ENCODE results near the gene SPINT2. TPM values are rescaled to one million over a fixed set of nuclear protein-coding genes. Genes with fewer than 3 reads are reported as not detected.

Gene SPINT2
- total and polyA plus RNA-seq, 2 of the 13 experiments (the other 11 are each of a cell fraction or from before 2014, with no cell fraction given): 0.31 to 0.77 TPM

DNA sequence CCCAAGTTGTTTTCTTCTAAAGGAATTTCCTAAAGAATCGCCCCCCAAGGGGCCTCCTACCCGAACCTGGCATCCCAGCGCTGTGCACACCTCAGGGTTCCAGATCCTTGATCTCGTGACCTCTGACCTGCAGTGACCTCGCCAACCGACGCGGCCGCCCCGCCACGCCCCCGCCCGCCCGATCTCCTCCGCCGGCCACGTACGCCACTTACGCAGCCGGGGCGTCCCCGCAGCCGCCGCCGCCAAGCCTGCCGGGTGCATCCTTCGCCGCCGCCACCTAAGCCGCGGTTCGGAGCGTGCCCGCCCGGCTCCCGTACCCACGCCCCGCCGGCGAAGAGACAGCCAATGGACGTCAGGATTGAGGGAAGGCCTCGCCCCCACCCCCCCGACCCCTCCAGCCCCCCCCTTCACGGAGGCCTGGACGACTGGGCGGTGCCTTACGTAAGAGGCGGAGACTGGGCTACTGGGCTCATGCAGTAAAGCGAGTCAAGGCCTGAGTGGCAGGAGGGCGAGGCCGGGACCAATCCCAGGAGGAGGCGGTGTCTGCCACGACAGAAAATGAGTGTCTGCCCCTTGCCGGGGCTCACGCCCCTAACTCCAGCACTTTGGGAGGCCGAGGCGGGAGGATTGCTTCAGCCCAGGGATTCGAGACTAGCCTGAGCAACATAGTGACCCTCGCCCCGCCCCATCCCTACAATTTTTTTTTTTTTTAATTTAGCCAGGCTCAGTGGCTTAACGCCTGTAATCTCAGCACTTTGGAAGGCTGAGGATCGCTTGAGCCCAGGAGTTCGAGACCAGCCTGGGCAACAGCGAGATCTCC, 51.5 kb downstream of the SPINT2 start, which contains the start of gene YIF1B (continued):
- peak; percentile 34; the same call in 1 of the 2 replicates for TF ChIP-seq ZBTB38 (CRISPR knock-in tag; IDR thresholded peaks at IDR 0.05)
- TF ChIP-seq TFDP2 (CRISPR knock-in tag; IDR thresholded peaks at IDR 0.05): no peak
- no peak for TF ChIP-seq RFXAP (CRISPR knock-in tag; IDR thresholded peaks at IDR 0.05; ENCODE audit: borderline replicate concordance)
- TF ChIP-seq HMG20B (CRISPR knock-in tag; conservative IDR thresholded peaks at IDR 0.05): no peak
- TF ChIP-seq ZNF335 (CRISPR knock-in tag; IDR thresholded peaks at IDR 0.05): no peak
- no peak for TF ChIP-seq PHB2 (IDR thresholded peaks at IDR 0.05; ENCODE audit: partially characterized antibody)
- TF ChIP-seq, protein P1, sequence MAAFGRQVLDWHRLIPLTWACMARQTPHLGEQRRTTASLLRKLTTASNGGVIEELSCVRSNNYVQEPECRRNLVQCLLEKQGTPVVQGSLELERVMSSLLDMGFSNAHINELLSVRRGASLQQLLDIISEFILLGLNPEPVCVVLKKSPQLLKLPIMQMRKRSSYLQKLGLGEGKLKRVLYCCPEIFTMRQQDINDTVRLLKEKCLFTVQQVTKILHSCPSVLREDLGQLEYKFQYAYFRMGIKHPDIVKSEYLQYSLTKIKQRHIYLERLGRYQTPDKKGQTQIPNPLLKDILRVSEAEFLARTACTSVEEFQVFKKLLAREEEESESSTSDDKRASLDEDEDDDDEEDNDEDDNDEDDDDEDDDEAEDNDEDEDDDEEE (CRISPR knock-in tag; IDR thresholded peaks at IDR 0.05): no peak
- no peak for TF ChIP-seq REST (IDR thresholded peaks at IDR 0.05; ENCODE audit: borderline replicate concordance in 1 of 2, low read depth in 1 of 2, low read length in 2 of 2)
- TF ChIP-seq ZNF749 (CRISPR knock-in tag; IDR thresholded peaks at IDR 0.05; ENCODE audit: borderline replicate concordance): no peak
- no peak for TF ChIP-seq STAG1 (CRISPR knock-in tag; IDR thresholded peaks at IDR 0.05)
- TF ChIP-seq KDM3A (CRISPR knock-in tag; IDR thresholded peaks at IDR 0.05; ENCODE audit: low read depth): no peak
- peak in 1 of 2 experiments; percentile 62; a peak in 2 of 4 replicates for TF ChIP-seq HMGXB4 (CRISPR knock-in tag; IDR thresholded peaks at IDR 0.05; ENCODE audit: borderline replicate concordance in 1 of 2, low read depth in 1 of 2)
- TF ChIP-seq PRPF4 (IDR thresholded peaks at IDR 0.05; ENCODE audit: low read depth, low read length, poor library complexity, severe bottlenecking): no peak
- TF ChIP-seq MXD3 (CRISPR knock-in tag; IDR thresholded peaks at IDR 0.05): no peak
- TF ChIP-seq DDIT3 (CRISPR knock-in tag; IDR thresholded peaks at IDR 0.05): no peak
- no peak for TF ChIP-seq FOXJ3 (CRISPR knock-in tag; IDR thresholded peaks at IDR 0.05; ENCODE audit: borderline replicate concordance)
- TF ChIP-seq, protein P2, sequence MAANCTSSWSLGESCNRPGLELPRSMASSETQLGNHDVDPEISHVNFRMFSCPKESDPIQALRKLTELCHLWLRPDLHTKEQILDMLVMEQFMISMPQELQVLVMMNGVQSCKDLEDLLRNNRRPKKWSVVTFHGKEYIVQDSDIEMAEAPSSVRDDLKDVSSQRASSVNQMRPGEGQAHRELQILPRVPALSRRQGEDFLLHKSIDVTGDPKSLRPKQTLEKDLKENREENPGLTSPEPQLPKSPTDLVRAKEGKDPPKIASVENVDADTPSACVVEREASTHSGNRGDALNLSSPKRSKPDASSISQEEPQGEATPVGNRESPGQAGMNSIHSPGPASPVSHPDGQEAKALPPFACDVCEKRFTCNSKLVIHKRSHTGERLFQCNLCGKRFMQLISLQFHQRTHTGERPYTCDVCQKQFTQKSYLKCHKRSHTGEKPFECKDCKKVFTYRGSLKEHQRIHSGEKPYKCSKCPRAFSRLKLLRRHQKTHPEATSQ (CRISPR knock-in tag; IDR thresholded peaks at IDR 0.05; ENCODE audit: borderline replicate concordance): no peak
- no peak for TF ChIP-seq NR3C1 (CRISPR knock-in tag; IDR thresholded peaks at IDR 0.05)
